Measurements from ENCODE around the gene EPHA1. TPM values are rescaled to one million over a fixed set of nuclear protein-coding genes. Genes with fewer than 3 reads are reported as not detected.

EPHA1 gene
- total and polyA plus RNA-seq, 2 experiments from 2014 or later: 60.7 to 154 TPM

GRCh38 chr7:143368387-143368786 is 40.3 kb downstream of the EPHA1 start:
- Mint-ChIP-seq H3K4me1 (peaks cover 41% of the 10 kb centered on the region), H3K9me3 (no peaks in the 10 kb centered on the region; the same call in 2 of the 3 replicates), H3K27me3 (ENCODE audit: insufficient read depth, low read depth, poor library complexity) (peaks cover 15% of the 10 kb centered on the region), H3K36me3 (ENCODE audit: low read depth) (no peaks in the 10 kb centered on the region), H3K27ac (no peak overlapping the region), H3K4me3 (no peak overlapping the region)
- H2AFZ ChIP-seq: peak overlapping the region; percentile 15; the same call in 1 of the 2 replicates
- ATAC-seq: peak; percentile 59
- no peaks in the 10 kb centered on the region for H3K36me3 ChIP-seq (ENCODE audit: insufficient read depth)
- peaks cover 6% of the 10 kb centered on the region; the same call in 1 of the 2 replicates for H3K9me2 ChIP-seq (ENCODE audit: insufficient read depth)
- H3K79me2 ChIP-seq (replicated peaks; ENCODE audit: insufficient read depth): no peaks in the 10 kb centered on the region
- no peak overlapping the region for H3K4me3 ChIP-seq
- TF ChIP-seq EZH2phosphoT487 (IDR thresholded peaks at IDR 0.05; ENCODE audit: unreplicated experiment) (no peak), CTCF (conservative IDR thresholded peaks at IDR 0.05; ENCODE audit: low read depth in 2 of 2) (no peak), ZNF462 (CRISPR knock-in tag; IDR thresholded peaks at IDR 0.05) (no peak), CREB1 (CRISPR knock-in tag; IDR thresholded peaks at IDR 0.05; ENCODE audit: low read depth) (no peak), JUNB (IDR thresholded peaks at IDR 0.05; ENCODE audit: unreplicated experiment) (no peak), ZNF331 (CRISPR knock-in tag; IDR thresholded peaks at IDR 0.05; ENCODE audit: low read depth) (no peak), REST (IDR thresholded peaks at IDR 0.05; ENCODE audit: unreplicated experiment) (no peak), ETS1 (IDR thresholded peaks at IDR 0.05) (no peak), STAT1 (IDR thresholded peaks at IDR 0.05; ENCODE audit: unreplicated experiment) (no peak), EZH2 (IDR thresholded peaks at IDR 0.05; ENCODE audit: low read depth, unreplicated experiment) (no peak), NANOG (IDR thresholded peaks at IDR 0.05; ENCODE audit: borderline replicate concordance) (no peak), POLR2AphosphoS5 (IDR thresholded peaks at IDR 0.05; ENCODE audit: low read depth) (no peak), ZNF114 (CRISPR knock-in tag; IDR thresholded peaks at IDR 0.05) (no peak)
- H3F3A ChIP-seq (replicated peaks; ENCODE audit: low read depth): peaks cover 6% of the 10 kb centered on the region
- DNase-seq (ENCODE audit: low spot score): no peak
- H3K4me1 ChIP-seq (ENCODE audit: insufficient read depth): peaks cover 41% of the 10 kb centered on the region
- H3K27me3 ChIP-seq (ENCODE audit: insufficient read depth): peaks cover 16% of the 10 kb centered on the region
- H3K27ac ChIP-seq (ENCODE audit: low read depth): peak overlapping the region; percentile 52; the same call in 1 of the 2 replicates
- H4K20me1 ChIP-seq (replicated peaks; ENCODE audit: insufficient read depth): no peaks in the 10 kb centered on the region
- peak overlapping the region; percentile 53 for H3K4me2 ChIP-seq

Data from GM23338 (cell line).